Mesendoderm (in vitro differentiated cells): ENCODE data around the gene GDPGP1.
"Not testable (repeated sequence)": the region's sequence is repeated elsewhere in the genome, so short reads cannot be mapped to it uniquely, and the experiment has no call there.

Experiments
- DNase-seq: peaks from one replicate; pipeline ENCODE4 v3.0.0; 2013
- H2AK5ac ChIP-seq: 2 replicates; pipeline ENCODE4 v1.6.1; 2013; ENCODE audit warnings: low read length, inconsistent platforms
- H2BK120ac ChIP-seq: 2 replicates; pipeline ENCODE4 v1.6.1; 2013; ENCODE audit warnings: low read depth, mild to moderate bottlenecking, low read length, moderate library complexity, mixed read lengths
- H2BK15ac ChIP-seq: replicated peaks from 2 replicates; pipeline ENCODE4 v1.6.1; 2013; ENCODE audit warnings: low read depth, mild to moderate bottlenecking, moderate library complexity
- H2BK5ac ChIP-seq: 2 replicates; pipeline ENCODE4 v1.6.1; 2013; ENCODE audit warnings: low read length, inconsistent platforms
- H3K18ac ChIP-seq: 2 replicates; pipeline ENCODE4 v1.6.1; 2013; ENCODE audit warnings: mild to moderate bottlenecking, low read length, mixed read lengths
- H3K23ac ChIP-seq: one replicate; pipeline ENCODE4 v1.6.1; 2013; ENCODE audit warnings: low read length
- H3K27ac ChIP-seq: 2 replicates; pipeline ENCODE4 v1.5.1; 2013; ENCODE audit warnings: low read depth, mild to moderate bottlenecking, inconsistent platforms, low read length, moderate library complexity
- H3K27me3 ChIP-seq: 2 replicates; pipeline ENCODE4 v1.6.1; 2013; ENCODE audit warnings: low read length, control low read depth, mild to moderate bottlenecking, inconsistent platforms; ENCODE audit not compliant: insufficient read depth, poor library complexity
- H3K36me3 ChIP-seq: 2 replicates; pipeline ENCODE4 v1.6.1; 2013; ENCODE audit warnings: low read length, inconsistent platforms; ENCODE audit not compliant: control insufficient read depth, insufficient read depth
- H3K4ac ChIP-seq: one replicate; pipeline ENCODE4 v1.6.1; 2013; ENCODE audit warnings: low read depth, mild to moderate bottlenecking, low read length, moderate library complexity
- H3K4me1 ChIP-seq: 2 replicates; pipeline ENCODE4 v1.6.1; 2013; ENCODE audit warnings: low read depth, low read length, inconsistent platforms; ENCODE audit not compliant: control insufficient read depth
- H3K4me2 ChIP-seq: 2 replicates; pipeline ENCODE4 v1.6.1; 2013; ENCODE audit warnings: low read length
- H3K4me3 ChIP-seq: 2 replicates; pipeline ENCODE4 v1.5.1; 2013; ENCODE audit warnings: mild to moderate bottlenecking, low read length
- H3K56ac ChIP-seq: one replicate; pipeline ENCODE4 v1.6.1; 2013; ENCODE audit warnings: low read length
- H3K79me1 ChIP-seq: 2 replicates; pipeline ENCODE4 v1.6.1; 2013; ENCODE audit warnings: low read length, inconsistent platforms
- H3K79me2 ChIP-seq: 2 replicates; pipeline ENCODE4 v1.6.1; 2013; ENCODE audit warnings: mild to moderate bottlenecking, low read length; ENCODE audit not compliant: control insufficient read depth, insufficient read depth
- H3K9ac ChIP-seq: 2 replicates; pipeline ENCODE4 v1.6.1; 2013; ENCODE audit warnings: low read length, inconsistent platforms
- H4K5ac ChIP-seq: one replicate; pipeline ENCODE4 v1.6.1; 2013; ENCODE audit warnings: low read length
- H4K8ac ChIP-seq: one replicate; pipeline ENCODE4 v1.6.1; 2013; ENCODE audit warnings: low read depth, mild to moderate bottlenecking, control low read depth, low read length, moderate library complexity
- WGBS: extraction: QIAGEN DNeasy Blood & Tissue Kit; methylation state at CpG from one replicate; pipeline ENCODE4 v1.1.7; 2013; ENCODE audit warnings: low lambda C conversion rate, missing lambda C conversion rate; ENCODE audit not compliant: insufficient coverage; ENCODE audit errors: extremely low coverage; 5-methylcytosine and 5-hydroxymethylcytosine counted together

GDPGP1 gene

DNA sequence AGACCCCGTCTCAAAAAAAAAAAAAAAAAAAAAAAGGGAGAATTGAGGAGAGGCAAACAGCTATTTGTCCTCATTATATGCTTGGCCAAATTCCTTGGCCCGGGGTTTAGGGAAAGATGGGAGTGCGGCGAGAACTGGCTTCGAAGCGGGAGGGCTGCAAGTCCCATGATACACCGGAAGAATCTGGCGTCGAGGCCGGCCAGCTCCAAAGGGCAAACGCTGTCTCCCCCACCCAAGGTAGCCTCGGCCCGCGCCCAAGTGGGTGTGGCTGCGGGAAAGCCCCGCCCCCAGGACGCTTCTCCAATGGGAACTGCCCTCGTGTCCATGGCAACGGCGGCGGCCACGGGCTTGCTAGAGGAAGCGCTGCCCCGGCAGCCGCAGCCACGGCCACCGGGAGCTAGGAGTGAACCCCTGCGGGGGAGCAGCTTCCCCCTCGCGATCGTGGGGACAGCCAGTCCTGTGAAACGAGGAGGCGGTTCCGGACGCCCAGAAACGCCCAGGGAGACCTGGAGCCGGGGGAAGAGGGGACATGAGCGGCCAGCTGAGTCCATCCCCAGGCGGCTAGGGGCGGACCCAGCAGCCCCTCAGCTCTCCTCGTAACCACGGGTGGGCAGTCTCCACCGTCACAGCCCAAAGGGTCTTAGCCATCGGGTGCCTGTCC lies 15.3 kb downstream of the GDPGP1 start, which contains the start of gene TTLL13:
TSS of gene TTLL13 (plus strand) at position 354 of the 661 bp plus-strand sequence. CDS start 1,075 bp downstream, outside the sequence.
- Histone ChIP-seq H2BK120ac (no peak within 1 kb of the TSS), H2AK5ac (no peak within 1 kb of the TSS), H3K9ac (peak within 1 kb of the TSS; percentile 68), H3K79me1 (no peaks in the 10 kb centered on the region), H2BK5ac (no peak within 1 kb of the TSS), H3K27ac (no peak within 1 kb of the TSS), H3K27me3 (no peaks in the 10 kb centered on the region), H3K4me3 (peak within 1 kb of the TSS; percentile 59), H2BK15ac (no peak within 1 kb of the TSS), H3K56ac (peak within 1 kb of the TSS; percentile 80), H3K18ac (no peak within 1 kb of the TSS), H3K23ac (no peak within 1 kb of the TSS), H3K36me3 (no peaks in the 10 kb centered on the region), H4K8ac (no peak within 1 kb of the TSS), H4K5ac (no peak within 1 kb of the TSS), H3K79me2 (no peaks in the 10 kb centered on the region), H3K4me1 (no peaks in the 10 kb centered on the region), H3K4me2 (peak within 1 kb of the TSS; percentile 96), H3K4ac (no peak within 1 kb of the TSS)
- peak; percentile 96 for DNase-seq
- WGBS = no CpG with 5 or more reads among the region's 44 CpGs

DNA sequence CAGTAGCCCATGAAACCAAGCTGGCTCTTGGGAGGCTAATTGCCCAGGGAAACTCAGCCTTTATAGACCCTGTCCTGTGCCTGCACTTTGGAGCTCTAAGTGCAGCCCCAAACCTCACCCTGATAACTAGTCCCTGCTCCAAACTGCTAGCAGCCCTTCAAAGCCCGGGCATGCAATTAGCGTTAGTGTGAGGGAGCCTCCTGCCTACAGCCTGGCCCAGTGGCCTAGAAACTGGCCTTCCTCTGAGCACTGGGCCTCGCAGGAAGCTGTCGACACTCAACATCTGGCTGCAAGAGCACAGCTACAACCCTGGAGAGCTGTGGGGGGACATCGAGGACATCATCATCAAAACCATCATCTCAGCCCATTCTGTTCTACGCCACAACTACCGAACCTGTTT lies 23.8 kb downstream of the GDPGP1 start:
- Histone ChIP-seq H3K9ac (no peak overlapping the region), H2BK120ac (no peak overlapping the region), H4K5ac (no peak overlapping the region), H3K79me2 (no peaks in the 10 kb centered on the region), H3K4me2 (no peak overlapping the region), H2AK5ac (no peak overlapping the region), H3K27me3 (no peaks in the 10 kb centered on the region), H3K4me1 (no peaks in the 10 kb centered on the region), H3K36me3 (no peaks in the 10 kb centered on the region), H4K8ac (no peak overlapping the region), H3K27ac (no peak overlapping the region), H2BK15ac (no peak overlapping the region), H3K18ac (no peak overlapping the region), H3K4ac (no peak overlapping the region), H3K4me3 (no peak overlapping the region), H3K23ac (no peak overlapping the region), H3K79me1 (no peaks in the 10 kb centered on the region), H3K56ac (no peak overlapping the region), H2BK5ac (no peak overlapping the region)
- DNase-seq = no peak
- no CpG with 5 or more reads among the region's 7 CpGs for WGBS

DNA sequence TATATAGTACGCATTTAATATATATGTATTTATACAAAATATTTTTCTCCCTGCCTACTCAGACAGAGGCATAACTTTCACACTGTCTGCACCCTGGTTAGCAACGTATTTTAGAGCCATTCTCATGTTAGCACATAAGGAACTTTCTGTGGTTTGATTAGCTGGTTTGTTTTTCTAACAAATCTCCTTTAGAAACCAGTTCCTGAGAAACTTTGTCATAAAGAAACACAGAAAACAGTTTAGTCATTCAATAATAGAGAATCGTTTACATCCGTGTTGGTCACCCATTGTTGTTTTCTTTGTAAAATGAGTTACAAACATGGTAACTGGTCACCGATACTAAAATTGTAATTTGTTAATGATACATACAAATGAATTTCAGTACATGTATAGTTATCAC lies 25.5 kb downstream of the GDPGP1 start:
- H3K56ac ChIP-seq = no peak overlapping the region
- H3K4me1 ChIP-seq = no peaks in the 10 kb centered on the region
- no peak overlapping the region for H3K4me2 ChIP-seq
- no peaks in the 10 kb centered on the region for H3K27me3 ChIP-seq
- no peak overlapping the region for H3K23ac ChIP-seq
- H3K18ac ChIP-seq = no peak overlapping the region
- peaks cover 2% of the 10 kb centered on the region for H3K79me1 ChIP-seq
- no peak overlapping the region for H2BK5ac ChIP-seq
- H3K4ac ChIP-seq = no peak overlapping the region
- no peak overlapping the region for H4K5ac ChIP-seq
- H2AK5ac ChIP-seq = no peak overlapping the region
- H3K79me2 ChIP-seq = no peaks in the 10 kb centered on the region
- no peak overlapping the region for H3K4me3 ChIP-seq
- H3K9ac ChIP-seq = no peak overlapping the region
- no CpG with 5 or more reads among the region's 5 CpGs for WGBS
- H2BK120ac ChIP-seq = no peak overlapping the region
- H4K8ac ChIP-seq = no peak overlapping the region
- H3K36me3 ChIP-seq = no peaks in the 10 kb centered on the region
- no peak overlapping the region for H2BK15ac ChIP-seq
- DNase-seq = no peak
- no peak overlapping the region for H3K27ac ChIP-seq

DNA sequence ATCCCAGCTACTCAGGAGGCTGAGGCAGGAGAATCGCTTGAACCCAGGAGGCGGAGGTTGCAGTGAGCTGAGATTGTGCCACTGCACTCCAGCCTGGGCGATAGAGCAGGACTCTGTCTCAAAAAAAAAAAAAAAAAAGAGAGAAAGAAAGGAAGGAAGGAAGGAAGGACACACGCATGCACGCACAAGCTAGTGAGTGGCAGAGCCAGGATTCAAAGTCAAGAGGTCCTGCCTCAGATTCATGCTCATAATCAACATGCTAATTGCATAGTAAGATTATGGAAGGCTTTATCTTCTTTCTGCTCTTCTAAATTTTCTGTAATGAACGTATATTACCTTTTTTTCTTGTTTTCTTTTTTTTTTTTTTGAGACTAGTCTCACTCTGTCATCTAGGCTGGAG lies 26.7 kb downstream of the GDPGP1 start:
- H3K79me1 ChIP-seq, H3K23ac ChIP-seq, H3K36me3 ChIP-seq, H3K4me1 ChIP-seq, H3K56ac ChIP-seq, H2BK15ac ChIP-seq, H4K8ac ChIP-seq, H3K18ac ChIP-seq, H3K27me3 ChIP-seq, H3K27ac ChIP-seq, H3K4me2 ChIP-seq, H3K4ac ChIP-seq, H2BK5ac ChIP-seq, H2AK5ac ChIP-seq, DNase-seq, H3K9ac ChIP-seq, H2BK120ac ChIP-seq, H3K79me2 ChIP-seq, H4K5ac ChIP-seq, H3K4me3 ChIP-seq: not testable (repeated sequence)
- WGBS = no CpG with 5 or more reads among the region's 6 CpGs

DNA sequence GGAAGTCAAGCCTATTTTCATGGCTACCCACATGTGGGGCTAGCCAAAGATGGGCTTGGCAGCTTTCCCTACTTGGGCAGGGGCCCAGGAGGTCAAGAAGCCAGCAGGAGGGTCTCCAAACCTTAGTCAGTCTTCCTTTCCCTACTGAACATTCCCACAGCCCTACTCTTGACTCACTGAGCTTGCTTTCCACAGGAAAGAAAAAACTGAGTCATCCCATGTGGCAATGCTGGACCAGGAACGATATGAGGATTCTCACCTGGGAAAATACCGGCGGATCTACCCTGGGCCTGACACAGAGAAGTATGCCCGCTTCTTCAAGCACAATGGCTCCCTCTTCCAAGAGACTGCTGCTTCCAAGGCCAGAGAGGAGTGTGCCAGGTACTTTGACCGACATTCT lies 27.8 kb downstream of the GDPGP1 start:
- H3K4me3 ChIP-seq = no peak overlapping the region
- H3K18ac ChIP-seq = no peak overlapping the region
- no CpG with 5 or more reads among the region's 5 CpGs for WGBS
- H4K8ac ChIP-seq = no peak overlapping the region
- H3K36me3 ChIP-seq = no peaks in the 10 kb centered on the region
- H2AK5ac ChIP-seq = no peak overlapping the region
- no peak overlapping the region for H3K27ac ChIP-seq
- peaks cover 4% of the 10 kb centered on the region for H3K4me1 ChIP-seq
- no peak overlapping the region for H2BK120ac ChIP-seq
- peaks cover 10% of the 10 kb centered on the region for H3K79me2 ChIP-seq
- no peak overlapping the region for H3K4ac ChIP-seq
- H4K5ac ChIP-seq = no peak overlapping the region
- no peak overlapping the region for H2BK5ac ChIP-seq
- H3K23ac ChIP-seq = no peak overlapping the region
- H3K9ac ChIP-seq = no peak overlapping the region
- no peak overlapping the region for H3K56ac ChIP-seq
- no peak overlapping the region for H2BK15ac ChIP-seq
- no peak overlapping the region for H3K4me2 ChIP-seq
- H3K27me3 ChIP-seq = no peaks in the 10 kb centered on the region
- no peak for DNase-seq
- H3K79me1 ChIP-seq = peaks cover 2% of the 10 kb centered on the region

DNA sequence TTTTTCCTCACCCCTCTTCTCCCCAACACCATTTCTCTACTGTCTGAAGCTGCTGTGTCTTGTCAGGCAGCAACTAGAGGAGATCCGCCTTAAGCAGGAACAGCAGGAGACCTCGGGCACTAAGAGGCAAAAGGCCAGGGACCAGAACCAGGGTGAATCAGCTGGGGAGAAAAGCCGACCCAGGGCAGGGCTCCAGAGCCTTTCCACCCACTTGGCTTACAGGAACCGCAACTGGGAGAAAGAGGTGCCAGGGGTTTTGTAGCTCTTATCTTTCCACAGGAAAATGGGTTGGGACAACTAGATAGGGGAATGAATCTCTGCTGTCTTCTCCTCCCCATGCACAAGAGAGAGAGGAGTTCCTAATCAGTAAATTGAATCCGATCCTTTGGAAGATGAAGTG lies 28.4 kb downstream of the GDPGP1 start:
- H3K4me1 ChIP-seq = peaks cover 7% of the 10 kb centered on the region
- H3K36me3 ChIP-seq = no peaks in the 10 kb centered on the region
- no peak overlapping the region for H2BK15ac ChIP-seq
- H3K18ac ChIP-seq = no peak overlapping the region
- WGBS = no CpG with 5 or more reads among the region's 5 CpGs
- DNase-seq = no peak
- H4K5ac ChIP-seq = no peak overlapping the region
- no peaks in the 10 kb centered on the region for H3K27me3 ChIP-seq
- H3K79me2 ChIP-seq = peaks cover 16% of the 10 kb centered on the region
- H2BK120ac ChIP-seq = no peak overlapping the region
- H2BK5ac ChIP-seq = no peak overlapping the region
- no peak overlapping the region for H3K56ac ChIP-seq
- no peak overlapping the region for H3K4me3 ChIP-seq
- H3K4ac ChIP-seq = no peak overlapping the region
- H3K79me1 ChIP-seq = peaks cover 3% of the 10 kb centered on the region
- no peak overlapping the region for H4K8ac ChIP-seq
- no peak overlapping the region for H2AK5ac ChIP-seq
- H3K4me2 ChIP-seq = no peak overlapping the region
- no peak overlapping the region for H3K9ac ChIP-seq
- H3K23ac ChIP-seq = no peak overlapping the region
- H3K27ac ChIP-seq = no peak overlapping the region
